ENCODE results near the gene MACROD2. TPM values are rescaled to one million over a fixed set of nuclear protein-coding genes. Genes with fewer than 3 reads are reported as not detected.

The MACROD2 gene
- total RNA-seq, 2 donors from 2014 or later: 0.94 to 10.4 TPM

DNA sequence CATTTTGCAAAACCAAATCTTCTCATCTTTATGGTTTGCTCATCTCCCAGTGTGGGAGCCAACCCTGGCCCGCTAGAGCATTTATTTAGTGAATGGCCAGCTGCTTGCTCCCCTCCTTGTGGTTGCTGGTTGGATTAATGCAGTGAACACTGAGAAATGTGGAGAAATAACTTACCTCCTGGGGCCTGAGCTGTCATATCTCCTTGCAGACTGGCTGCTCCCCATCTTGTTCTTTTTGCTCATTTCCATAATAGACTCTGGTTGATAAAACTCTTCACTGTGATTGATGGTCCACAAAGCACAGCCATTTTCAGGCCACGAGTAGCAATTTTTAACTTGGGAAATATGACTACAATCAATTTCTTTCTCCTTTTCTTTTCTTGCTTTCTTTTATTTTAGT, 1420.6 kb downstream of the MACROD2 start:
- Histone ChIP-seq H3K27ac (no peak overlapping the region), H3K36me3 (no peaks in the 10 kb centered on the region), H3K4me1 (no peaks in the 10 kb centered on the region), H3K27me3 (no peaks in the 10 kb centered on the region), H3K9me3 (no peaks in the 10 kb centered on the region), H3K4me3 (no peak overlapping the region)
- DNase-seq (ENCODE audit: low spot score): no peak
- TF ChIP-seq, protein P1, sequence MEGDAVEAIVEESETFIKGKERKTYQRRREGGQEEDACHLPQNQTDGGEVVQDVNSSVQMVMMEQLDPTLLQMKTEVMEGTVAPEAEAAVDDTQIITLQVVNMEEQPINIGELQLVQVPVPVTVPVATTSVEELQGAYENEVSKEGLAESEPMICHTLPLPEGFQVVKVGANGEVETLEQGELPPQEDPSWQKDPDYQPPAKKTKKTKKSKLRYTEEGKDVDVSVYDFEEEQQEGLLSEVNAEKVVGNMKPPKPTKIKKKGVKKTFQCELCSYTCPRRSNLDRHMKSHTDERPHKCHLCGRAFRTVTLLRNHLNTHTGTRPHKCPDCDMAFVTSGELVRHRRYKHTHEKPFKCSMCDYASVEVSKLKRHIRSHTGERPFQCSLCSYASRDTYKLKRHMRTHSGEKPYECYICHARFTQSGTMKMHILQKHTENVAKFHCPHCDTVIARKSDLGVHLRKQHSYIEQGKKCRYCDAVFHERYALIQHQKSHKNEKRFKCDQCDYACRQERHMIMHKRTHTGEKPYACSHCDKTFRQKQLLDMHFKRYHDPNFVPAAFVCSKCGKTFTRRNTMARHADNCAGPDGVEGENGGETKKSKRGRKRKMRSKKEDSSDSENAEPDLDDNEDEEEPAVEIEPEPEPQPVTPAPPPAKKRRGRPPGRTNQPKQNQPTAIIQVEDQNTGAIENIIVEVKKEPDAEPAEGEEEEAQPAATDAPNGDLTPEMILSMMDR (IDR thresholded peaks at IDR 0.05): no peak

DNA sequence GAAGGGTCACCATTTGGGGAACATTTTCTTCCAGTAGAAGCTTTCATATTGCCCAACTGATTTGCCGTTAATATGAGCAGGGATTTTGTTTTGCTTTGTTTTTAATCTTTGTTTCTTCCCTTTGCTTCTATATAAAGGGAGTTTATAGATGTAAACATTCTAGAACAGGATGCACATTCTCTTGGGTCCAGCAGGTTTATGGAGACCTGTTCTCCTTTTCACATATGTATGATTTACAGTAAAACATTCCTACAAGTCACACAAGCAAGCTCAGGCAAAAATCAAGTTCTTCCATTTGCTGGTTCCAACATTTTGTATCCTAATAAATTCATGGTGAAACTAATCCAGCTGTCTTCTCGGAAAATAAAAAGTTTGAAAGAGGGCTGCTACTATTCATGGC, 1424.5 kb downstream of the MACROD2 start:
- H3K27ac ChIP-seq: no peak overlapping the region
- no peaks in the 10 kb centered on the region for H3K27me3 ChIP-seq
- TF ChIP-seq, protein P1 (IDR thresholded peaks at IDR 0.05): no peak
- H3K4me3 ChIP-seq: no peak overlapping the region
- H3K36me3 ChIP-seq: no peaks in the 10 kb centered on the region
- no peaks in the 10 kb centered on the region for H3K9me3 ChIP-seq
- no peak for DNase-seq (ENCODE audit: low spot score)
- no peaks in the 10 kb centered on the region for H3K4me1 ChIP-seq

GRCh38 chr20:15422966-15423365, 1427.7 kb downstream of the MACROD2 start:
- H3K4me3 ChIP-seq: no peak overlapping the region
- no peak for DNase-seq (ENCODE audit: low spot score)
- H3K27me3 ChIP-seq: no peaks in the 10 kb centered on the region
- H3K9me3 ChIP-seq: no peaks in the 10 kb centered on the region
- TF ChIP-seq, protein P1 (IDR thresholded peaks at IDR 0.05): no peak
- H3K36me3 ChIP-seq: no peaks in the 10 kb centered on the region
- H3K27ac ChIP-seq: no peak overlapping the region
- no peaks in the 10 kb centered on the region for H3K4me1 ChIP-seq

- no peak for DNase-seq (ENCODE audit: low spot score)
- no peaks in the 10 kb centered on the region for H3K36me3 ChIP-seq
- no peak overlapping the region for H3K27ac ChIP-seq
- no peaks in the 10 kb centered on the region for H3K27me3 ChIP-seq
- H3K9me3 ChIP-seq: no peaks in the 10 kb centered on the region
- no peak overlapping the region for H3K4me3 ChIP-seq
- peaks cover 0 to 12% of the 10 kb centered on the region in 2 donors for H3K4me1 ChIP-seq
- TF ChIP-seq, protein P1 (IDR thresholded peaks at IDR 0.05): no peak
Observed at GRCh38 chr20:15439551-15439950, 1444.2 kb downstream of the MACROD2 start.

- H3K36me3 ChIP-seq: no peaks in the 10 kb centered on the region
- H3K4me1 ChIP-seq: peaks cover 0 to 12% of the 10 kb centered on the region in 2 donors
- no peak overlapping the region for H3K27ac ChIP-seq
- no peaks in the 10 kb centered on the region for H3K27me3 ChIP-seq
- DNase-seq (ENCODE audit: low spot score): no peak
- TF ChIP-seq, protein P1 (IDR thresholded peaks at IDR 0.05): no peak
- no peak overlapping the region for H3K4me3 ChIP-seq
- no peaks in the 10 kb centered on the region for H3K9me3 ChIP-seq
Observed at GRCh38 chr20:15440049-15440820, 1444.9 kb downstream of the MACROD2 start.

Measured in right atrium auricular region (tissue), 2 donors.